ENCODE results near the gene CCDC85A.

- no peak for TF ChIP-seq CTCF (IDR thresholded peaks at IDR 0.05)
- no peak for TF ChIP-seq POLR2A (IDR thresholded peaks at IDR 0.05)
These were observed 83.6 kb downstream of the CCDC85A start for GRCh38 chr2:56267415-56267788.
